HG02884 (cell line): Measurements from ENCODE around the gene KRT80.

ENCODE experiments used
- ATAC-seq: cut with Tn5 transposase; IDR thresholded peaks from one replicate; pipeline ENCODE4 v1.9.1; 2021; ENCODE audit warnings: mild to moderate bottlenecking, moderate library complexity; ENCODE audit not compliant: unreplicated experiment

Gene KRT80

DNA sequence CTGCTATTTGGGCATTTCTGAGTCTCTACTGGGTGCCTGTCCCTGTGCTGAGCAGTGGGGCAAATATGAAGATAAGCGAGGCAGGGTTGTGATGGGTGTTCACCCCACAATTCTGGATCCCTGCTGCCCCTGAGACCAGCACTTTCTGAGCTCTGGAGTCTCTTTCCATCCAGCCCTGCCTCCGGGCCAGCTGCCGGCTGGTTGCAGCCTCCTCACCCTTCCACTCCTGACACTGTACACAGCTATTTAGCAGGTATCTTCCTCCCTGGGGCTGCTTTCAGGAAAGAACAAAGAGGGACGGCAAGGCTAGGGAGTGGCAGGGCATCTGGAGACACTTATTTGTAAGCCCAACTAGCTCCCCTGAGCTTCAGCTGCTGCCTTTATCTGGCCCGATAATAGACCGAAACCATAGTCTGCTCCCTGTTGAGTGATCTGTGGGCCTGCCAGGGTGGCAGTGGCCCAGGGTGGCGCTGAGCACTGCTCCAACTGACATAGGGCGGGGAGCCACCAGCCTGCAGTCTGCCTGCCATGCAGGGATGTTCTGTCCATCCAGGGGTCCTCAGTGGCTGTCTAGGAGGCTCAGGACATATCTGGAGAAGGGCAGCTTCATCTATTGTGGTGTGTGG, 7.6 kb upstream of the KRT80 start:
- ATAC-seq, result no peak

DNA sequence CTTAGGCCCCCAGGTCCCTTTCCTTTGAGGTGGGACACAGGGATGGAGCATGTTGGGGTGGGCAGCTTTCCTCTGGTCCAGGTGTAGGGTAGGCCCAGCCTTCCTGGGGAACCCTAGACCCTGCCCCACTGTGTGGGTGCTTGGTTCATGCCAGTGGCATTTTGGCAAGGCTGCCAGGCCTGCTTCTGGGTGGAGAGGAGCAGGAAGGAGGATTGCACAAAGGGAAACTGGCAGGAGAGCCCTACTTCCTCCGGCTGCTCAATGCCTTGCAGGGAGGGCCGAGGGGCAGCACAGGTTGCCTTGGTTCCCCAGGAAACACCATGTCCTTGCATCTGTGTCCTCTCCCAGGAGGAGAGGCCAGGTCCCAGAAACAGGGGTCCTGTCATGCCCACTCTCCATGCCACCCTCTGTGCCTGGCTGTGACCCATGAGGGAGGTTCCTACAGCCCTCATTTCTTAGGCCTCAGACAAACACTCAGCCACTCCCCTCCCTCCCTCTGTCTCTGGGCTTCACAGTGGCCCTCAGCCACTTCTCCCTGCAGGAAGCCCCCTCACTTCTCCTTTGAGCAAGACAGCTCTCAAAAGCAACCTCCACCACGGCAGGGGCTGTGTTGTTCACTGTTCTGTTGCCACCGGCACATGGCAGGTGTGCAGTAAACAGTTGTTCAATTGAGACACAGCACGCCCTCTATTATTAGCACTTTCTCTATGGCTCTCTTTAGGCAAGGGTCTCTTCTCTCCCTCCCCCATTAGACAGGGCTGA, 6.8 kb upstream of the KRT80 start:
- no peak for ATAC-seq

DNA sequence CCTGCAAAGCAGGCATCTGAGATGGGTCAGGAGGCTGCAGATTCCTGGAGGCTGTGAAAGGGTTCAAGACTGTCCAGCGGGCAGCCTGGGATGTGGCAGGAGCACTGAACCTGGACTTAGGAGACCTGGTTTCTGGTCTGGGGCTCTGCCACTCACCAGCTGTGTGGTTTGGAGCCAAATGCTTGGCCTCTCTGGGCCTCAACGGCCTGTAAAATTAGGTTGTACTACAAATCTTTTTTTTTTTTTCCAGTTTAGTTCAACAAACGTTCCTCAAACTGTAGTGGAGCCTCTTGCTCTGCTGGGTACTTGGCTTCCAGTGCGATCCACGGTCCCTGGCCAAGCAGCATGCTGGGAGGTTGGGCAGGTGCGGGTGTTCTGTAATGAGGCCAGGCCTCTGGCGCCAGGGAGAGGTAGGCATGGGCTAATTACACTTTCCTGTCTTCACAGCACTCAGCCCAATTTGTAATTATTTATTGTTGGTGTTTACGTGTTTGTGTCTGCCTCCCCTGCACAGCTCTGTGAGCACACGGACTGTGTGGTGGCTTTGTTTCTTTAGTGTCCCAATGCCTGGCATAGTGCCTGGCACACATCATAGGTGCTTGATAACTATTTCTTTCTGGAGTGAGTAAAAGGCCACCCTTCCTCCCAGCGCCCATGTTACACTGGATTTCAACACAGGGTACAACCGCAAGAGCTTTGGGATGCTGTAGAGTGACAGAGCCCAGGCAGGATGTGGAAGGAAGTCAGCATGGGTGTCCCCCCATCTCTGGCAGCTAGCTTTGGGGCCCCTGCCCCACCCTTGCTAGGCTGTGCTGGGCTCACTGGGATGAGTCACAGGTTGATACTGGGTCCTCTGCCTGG, 5.8 kb upstream of the KRT80 start:
- ATAC-seq, result no peak

DNA sequence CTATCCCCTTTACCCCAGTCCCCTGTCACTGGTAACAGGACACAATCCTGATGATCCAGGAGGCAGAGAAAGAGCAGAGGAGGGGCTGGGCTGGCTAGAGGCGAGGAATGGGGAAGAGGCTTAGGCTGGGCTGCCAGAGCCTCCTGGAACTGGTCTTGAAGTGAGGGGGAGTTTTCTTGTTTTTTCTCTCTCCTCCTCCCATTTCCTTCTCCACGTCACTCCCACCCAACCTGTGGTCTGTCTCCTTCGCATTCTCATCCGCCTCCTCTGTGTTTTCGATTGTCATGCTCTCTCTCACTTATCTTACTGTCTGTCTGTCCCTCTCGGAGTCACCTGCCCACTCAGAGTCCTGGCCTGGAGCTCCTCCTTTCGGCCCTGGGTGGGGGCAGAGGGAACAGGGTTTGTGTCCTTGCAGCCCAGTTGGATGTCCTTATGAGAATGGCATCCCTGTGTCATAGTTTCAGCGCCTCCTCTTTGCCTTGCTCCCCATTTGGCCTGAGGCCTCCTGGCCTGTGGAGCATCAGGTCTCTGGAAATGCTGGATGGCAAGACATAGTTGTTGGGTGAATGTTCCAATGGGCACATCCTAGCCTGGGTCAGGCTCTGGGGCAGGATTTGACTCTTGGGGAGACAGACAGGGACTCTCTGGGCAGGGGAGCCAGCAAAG, 3.4 kb upstream of the KRT80 start:
- no peak for ATAC-seq

DNA sequence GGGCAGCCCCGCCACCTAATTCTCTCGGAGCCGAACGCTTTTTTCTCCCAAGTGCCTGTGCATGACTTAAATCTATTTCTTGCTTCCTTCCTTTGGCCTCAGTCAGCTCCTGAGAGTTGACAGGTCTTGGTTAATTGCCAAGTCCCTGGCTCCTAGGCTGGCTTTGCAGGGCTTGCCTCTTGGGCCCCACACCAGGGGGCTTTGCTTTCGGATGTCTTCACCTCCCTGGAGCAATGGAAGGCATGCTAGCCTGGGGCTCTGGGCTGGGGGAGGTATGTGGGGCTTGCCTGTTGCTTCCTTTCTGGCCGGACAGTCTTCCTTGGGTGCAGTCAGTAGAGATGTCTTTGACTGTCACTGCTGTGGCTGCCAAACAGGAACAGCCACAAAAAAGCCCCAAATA, 2.2 kb upstream of the KRT80 start:
- no peak for ATAC-seq

DNA sequence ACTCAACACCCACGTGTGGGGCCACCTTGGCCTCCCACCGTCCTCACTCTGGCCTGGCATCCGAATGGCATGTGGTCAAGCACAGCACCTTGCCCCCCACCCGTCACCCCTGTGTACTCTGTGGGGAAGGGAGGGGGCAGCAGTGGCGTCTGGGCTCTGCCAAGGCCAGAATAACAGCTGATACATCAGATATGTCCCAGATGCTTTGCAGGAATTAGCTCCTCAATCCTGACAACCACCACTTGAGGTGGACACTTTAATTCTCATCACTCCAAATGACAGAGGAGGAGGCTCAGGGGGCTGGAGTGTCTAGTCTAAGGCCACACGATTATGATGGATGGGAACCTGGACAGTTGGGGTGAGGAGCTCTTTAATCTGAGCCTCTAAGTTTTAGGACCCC, 1.7 kb upstream of the KRT80 start:
- no peak for ATAC-seq

DNA sequence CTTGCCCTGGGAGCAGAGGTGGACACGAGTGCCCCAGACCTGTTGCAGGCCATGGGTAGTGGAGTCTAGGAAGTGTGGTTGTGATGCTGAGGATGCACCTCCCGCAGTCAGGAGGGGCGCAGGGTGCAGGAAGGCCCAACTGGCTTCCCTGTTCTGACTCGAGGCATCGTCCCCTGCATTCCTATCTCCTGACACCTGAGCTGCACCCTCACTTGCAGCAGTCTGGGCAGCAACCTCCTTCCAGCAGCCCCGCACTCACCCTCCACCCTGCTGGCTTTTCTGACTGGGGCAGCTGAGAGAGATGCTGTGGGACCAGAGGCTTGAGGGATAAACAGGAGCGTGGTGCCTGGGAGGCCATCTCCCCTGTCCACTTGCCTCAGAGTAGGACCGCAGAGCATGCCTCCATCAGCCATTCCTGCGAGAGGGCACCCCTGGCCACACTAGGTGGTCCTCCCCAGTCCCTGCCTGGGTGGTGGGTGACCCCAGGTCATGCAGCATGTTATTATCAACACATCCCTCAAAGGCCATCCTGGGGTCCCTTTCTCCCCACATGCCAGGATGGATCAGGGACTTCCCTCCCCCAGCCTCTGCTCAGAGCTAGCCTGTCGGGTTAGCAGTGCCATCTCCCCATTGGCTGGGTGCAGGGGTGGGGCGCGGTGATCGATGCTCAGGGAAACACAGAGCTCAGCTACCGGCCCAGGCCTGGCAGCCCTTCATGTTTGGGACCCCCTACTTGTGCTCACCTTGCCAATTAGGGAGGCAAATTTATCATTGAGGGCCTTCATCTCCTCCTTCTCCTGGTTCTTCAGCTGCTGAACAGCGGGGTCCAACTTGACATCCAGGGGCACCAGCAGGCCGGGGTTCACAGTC, 719 bp downstream of the KRT80 start:
- ATAC-seq, result no peak

DNA sequence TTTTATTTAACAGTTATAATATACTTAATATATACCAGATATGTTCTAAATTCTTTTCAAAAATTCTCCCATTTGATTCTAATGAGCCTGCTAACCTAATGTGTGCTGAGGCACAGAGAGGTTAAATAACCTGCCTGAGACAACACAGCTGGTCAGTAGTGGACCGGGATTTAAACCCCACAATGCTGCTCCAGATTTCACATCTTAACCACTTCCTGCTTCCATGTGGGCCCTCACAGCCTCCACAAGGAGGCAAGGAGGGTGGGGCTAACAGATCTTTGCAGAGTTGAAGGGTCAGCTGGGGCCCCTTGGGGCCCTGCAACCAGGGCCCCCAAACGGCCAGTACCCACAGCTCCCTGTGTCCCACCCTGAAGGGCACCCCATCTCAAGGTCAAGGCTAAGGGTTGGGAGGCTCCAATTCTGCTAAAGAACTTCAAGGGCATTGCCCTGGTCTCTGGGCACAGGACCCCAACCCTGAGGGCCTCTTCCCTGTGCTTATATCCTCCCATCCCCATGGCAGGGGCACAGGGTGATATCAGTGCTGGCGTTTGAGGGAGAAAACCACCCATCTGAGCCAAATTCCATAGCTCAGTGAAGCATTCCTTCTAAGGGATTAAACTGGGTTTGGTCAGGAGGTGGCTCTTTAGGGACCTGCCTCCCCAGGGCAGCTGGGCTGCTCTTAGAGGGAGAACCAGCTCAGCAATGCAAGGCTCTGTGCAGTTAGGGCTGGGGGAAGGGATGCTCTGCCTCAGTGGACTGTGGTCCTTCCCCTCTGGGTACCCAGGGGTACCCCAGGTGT, 2.2 kb downstream of the KRT80 start:
- no peak for ATAC-seq

DNA sequence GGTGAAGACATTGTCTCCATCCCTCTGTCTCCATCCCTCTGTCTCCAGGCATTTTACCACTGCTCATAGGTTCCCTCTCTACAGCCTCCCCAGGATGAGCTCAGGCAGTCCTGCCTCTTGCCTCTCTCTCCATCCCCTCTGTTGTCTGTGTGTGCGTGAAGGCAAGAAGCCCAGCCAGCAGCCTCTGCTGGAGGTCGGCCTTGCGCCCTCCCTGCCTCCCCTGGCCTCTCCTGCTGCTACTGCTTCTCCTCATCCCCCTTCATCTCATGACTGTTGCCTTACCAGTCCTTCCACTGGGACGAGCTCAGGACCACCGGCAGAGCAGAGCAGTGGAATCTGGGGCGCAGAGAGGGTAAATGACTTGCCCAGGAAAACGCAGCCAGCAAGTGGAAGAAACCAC, 3.2 kb downstream of the KRT80 start:
- ATAC-seq, result no peak

DNA sequence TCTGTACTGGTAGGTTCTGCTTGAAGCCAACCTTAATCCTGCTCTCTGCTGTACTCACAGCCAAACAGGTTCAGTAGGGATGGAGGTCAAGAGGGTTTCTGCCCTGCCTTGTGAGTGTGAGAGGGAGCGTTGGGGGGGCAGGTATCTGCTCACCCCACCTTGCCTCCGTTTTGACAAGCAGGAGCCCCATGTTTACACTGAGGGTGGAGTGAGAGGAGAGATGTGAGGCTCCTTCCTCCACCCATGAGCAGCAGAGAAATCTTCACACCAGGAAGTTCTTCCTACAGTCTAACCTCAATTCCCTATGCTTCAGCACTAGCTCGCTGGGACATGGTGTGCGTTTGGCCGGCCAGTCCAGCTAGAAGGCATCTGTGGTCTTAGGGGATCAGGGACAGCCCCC, 4.2 kb downstream of the KRT80 start:
- ATAC-seq, result no peak

DNA sequence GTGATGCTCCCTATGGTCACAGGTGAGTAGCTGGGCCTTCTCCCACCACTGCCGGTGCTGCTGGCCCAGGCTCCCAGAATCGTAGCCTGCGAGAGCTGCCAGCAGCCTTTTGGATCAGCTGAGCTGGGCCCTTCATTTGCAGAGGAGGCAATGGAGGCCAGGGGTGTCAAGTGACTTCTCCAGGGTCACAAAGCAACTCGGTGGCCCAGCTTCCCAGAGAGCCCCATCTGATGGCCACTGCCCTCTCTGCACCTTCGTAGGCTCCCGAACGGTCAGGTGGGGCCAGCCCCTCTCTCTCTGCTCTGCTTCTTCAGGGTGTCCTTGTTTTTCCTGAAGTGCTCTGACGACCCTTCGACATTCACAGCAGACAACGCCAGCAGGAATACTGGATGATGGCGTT, 4.6 kb downstream of the KRT80 start:
- no peak for ATAC-seq

DNA sequence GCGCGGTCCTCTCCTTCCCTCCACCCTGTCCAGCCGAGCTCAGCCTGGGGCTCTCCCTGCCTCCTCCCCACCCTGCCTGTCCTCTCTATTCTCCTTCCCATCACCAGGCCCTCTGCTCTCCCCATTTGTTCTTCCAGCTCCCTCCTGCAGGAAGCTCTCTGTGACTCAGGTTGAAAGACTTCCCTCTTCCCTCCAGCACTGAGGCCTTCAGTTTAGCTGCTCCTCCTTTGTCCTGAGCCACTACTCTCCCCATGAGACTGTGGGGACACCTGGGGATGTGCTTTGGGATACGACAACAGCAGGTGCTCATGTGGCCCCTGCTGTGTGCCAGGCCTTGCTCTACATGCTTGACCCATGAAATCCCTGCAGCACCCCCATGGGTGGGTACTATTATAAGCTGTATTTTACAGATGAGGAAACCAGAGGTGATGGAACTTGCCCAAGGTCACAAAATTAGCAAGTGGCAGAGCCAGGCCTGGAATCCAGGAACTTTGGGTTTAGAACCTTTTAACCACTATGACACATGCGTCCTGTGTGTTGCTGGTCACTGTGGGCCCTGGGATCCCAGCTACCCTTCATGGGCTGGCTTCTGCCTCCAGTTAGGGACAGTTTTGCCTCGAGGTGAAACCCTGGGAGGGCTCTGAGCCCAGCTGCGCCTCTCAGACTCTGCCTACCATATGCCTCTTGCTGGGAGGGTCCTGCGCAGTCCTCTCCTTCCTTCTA, 5.5 kb downstream of the KRT80 start:
- ATAC-seq, result no peak

DNA sequence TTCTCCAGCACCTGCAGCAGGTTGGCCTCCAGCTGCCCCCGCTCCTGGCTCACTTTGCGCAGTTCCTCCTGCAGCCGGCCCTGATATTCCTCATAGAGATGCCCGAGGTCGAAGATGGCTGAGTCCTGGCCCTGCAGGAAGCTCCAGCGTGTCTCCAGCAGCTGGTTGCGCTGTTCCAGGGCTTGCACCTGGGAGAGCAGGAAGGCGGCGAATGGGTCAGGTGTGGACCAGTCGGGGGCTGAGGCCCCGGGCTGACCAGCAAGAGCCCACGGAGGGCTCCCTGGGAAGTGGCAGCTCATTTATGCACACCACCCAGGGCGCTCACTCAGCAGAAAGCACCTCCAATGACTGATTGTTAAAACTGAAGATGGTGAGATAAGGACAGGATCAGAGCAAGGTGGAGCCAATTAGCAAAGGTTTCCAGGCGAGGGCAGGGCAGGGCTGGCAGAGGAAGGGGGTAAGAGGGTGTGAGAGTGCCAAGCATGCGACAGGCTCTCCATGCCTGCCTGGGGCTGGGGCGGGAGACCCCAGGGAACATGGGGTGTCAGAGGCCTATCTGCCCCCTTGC, 6.3 kb downstream of the KRT80 start:
- no peak for ATAC-seq

DNA sequence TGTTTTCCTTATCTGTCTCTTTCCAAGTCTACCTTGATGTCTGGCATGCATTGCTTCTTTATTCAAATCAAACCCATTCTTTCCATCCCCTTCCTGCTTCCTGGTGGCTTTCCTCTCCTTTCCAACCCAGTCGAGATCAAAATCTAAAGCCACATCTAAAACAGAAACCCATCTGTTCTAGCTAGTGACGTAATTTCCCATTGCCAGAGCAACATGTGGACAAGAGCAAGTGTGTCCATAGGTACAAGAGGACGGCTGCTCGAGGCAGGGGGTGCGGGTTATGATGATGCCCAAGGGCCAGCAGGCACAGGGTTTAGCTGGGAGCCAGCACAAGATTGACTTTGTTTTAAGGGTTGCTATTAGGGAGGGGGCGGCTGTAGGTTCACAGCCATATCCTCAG, 7.0 kb downstream of the KRT80 start:
- no peak for ATAC-seq

DNA sequence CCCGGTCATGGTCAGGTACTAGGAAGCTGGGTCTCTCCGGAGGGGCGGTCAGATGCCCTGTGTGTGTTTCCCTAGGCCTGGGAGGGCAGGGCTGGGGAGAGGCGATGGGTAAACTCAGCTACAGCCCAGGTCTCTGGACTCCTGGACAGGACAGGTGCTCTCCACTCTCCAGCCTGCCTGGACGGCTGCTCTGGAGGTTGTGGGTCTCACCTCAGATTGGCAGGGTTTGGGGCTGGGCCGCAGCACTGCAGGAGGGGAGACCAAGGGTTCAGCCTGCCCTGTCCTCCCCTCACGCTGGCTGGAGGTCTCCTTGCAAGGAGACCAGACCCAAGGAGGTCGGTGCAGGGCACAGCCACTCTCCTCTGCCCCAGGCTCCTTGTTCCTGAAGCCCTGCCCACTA, 7.8 kb downstream of the KRT80 start:
- no peak for ATAC-seq

DNA sequence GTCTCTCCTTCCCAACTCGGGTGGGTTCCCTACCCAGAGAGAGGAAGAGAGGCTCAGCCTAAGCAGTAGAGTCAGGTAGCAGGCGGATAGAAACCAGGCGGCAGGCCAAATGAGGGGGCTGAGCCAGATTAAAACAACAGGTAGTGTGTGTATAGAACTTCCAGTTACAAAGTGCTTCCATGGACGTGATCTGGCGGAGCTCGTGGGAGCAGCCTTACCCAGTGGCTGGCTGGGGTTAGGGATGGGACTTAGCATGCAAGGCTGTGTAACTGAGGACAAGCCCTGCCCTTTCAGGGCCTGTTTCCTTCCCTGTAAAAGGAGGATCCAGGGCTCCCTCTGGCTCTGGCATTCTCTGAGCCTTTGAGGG, 8.3 kb downstream of the KRT80 start:
- ATAC-seq, result no peak

DNA sequence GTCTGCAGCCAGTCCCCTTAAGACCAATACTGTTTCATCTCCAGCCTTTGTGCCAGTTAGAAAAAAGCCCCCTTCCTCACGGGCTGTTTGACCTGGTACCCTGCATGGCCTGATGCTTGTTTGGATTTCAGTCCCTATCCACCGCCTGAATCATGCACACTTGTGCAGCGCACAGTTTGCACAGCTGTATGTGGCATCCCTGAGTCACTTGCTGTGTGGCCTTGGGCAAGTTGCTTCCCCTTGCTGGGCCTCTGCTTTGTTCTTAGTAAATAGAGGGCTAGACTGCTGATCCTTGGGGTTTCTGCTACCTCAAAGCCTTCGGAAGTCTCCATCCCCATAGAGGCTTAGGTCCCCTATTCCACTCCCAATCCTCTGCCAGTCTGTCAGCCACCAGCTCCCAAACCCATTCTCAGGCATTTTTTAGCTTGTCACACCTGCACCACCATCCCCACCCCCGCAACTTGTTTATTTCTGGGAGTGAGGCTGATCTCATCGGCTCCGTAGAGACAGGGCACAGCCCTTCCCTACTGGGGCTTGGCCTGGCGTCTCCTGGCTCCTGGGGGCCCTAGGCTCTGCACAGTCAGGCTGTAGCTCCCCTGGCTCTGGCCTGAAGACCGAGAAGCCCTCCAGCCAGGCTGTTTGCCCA, 8.8 kb downstream of the KRT80 start:
- ATAC-seq, result no peak

DNA sequence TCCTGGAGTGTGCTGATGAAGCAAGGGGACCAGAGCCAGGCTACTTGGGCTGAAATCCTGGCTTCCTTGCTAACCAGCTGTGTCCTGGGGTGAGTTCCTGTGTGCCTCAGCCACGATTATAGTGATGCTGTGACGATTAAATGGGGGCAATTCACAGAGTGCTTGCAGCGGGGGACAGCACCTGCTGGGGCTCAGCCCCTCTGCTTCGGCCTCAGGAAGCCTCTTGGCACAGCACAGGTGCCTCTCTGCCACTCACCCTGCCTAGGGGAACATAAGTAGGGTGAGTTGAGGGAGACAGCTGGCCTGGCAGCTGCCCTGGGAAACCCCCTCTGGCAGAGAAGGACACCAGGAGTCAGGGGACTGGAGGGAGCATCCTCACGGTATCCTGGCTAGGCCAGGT, 9.4 kb downstream of the KRT80 start:
- ATAC-seq, result no peak
